OCI-LY3 (cell line): ENCODE measurements around the gene KHDC4.
A peak's percentile ranks its signal among the peaks of the same experiment; 100 is the strongest.
"Not testable (repeated sequence)": the region's sequence is repeated elsewhere in the genome, so short reads cannot be mapped to it uniquely, and the experiment has no call there.

ENCODE experiments used
- H2AFZ ChIP-seq: fragments of 200-600, 300-600 bp; shearing (Covaris generic); 2 replicates; pipeline ENCODE4 v1.6.0; 2014; ENCODE audit warnings: antibody characterized with exemption, low read depth, low read length
- H3K27ac ChIP-seq: fragments of 200-600, 300-600 bp; sonication (generic); 2 replicates; pipeline ENCODE4 v1.5.1; 2014; ENCODE audit warnings: mild to moderate bottlenecking, low read length, moderate library complexity, mixed read lengths
- H3K27me3 ChIP-seq: fragments of 200-600, 300-600 bp; sonication (generic); 2 replicates; pipeline ENCODE4 v1.6.1; 2014; ENCODE audit warnings: low read depth, low read length, mixed read lengths
- H3K36me3 ChIP-seq: fragments of 200-600, 300-600 bp; sonication (generic); replicated peaks from 2 replicates; pipeline ENCODE3; 2014; ENCODE audit warnings: low read depth, low read length, mixed read lengths
- H3K4me1 ChIP-seq: fragments of 300-600, 200-600 bp; sonication (generic); 2 replicates; pipeline ENCODE4 v1.6.1; 2014; ENCODE audit warnings: low read length, mixed read lengths
- H3K4me2 ChIP-seq: fragments of 200-600, 300-600 bp; sonication (generic); 2 replicates; pipeline ENCODE4 v1.6.1; 2014; ENCODE audit warnings: low read length, mixed read lengths
- H3K4me3 ChIP-seq: fragments of 300-600, 200-600 bp; sonication (generic); 2 replicates; pipeline ENCODE4 v1.5.1; 2014; ENCODE audit warnings: antibody characterized with exemption, mild to moderate bottlenecking, low read length, moderate library complexity
- H3K79me2 ChIP-seq: fragments of 300-600, 200-600 bp; shearing (Covaris generic); 2 replicates; pipeline ENCODE4 v1.6.1; 2014; ENCODE audit warnings: mild to moderate bottlenecking, low read length, mixed read lengths
- H3K9ac ChIP-seq: fragments of 300-600, 200-600 bp; shearing (Covaris generic); 2 replicates; pipeline ENCODE4 v1.6.0; 2014; ENCODE audit warnings: mild to moderate bottlenecking, low read length, moderate library complexity
- H3K9me3 ChIP-seq: fragments of 200-600, 300-600 bp; shearing (Covaris generic); 2 replicates; pipeline ENCODE4 v1.6.1; 2014; ENCODE audit warnings: low read length, mixed read lengths; ENCODE audit not compliant: insufficient read depth
- H4K20me1 ChIP-seq: fragments of 200-600, 300-600 bp; sonication (generic); 2 replicates; pipeline ENCODE4 v1.6.1; 2016; ENCODE audit warnings: low read length, mixed read lengths; ENCODE audit not compliant: insufficient read depth
- EZH2phosphoT487 ChIP-seq: fragments of 200-600 bp; shearing (Covaris generic); IDR thresholded peaks from 2 replicates; pipeline ENCODE4 v1.6.1; 2018; ENCODE audit warnings: antibody characterized with exemption, mixed run types, low read depth
- TF ChIP-seq, protein P1 (sequence below): fragments of 200-600, 300-600 bp; sonication (generic); IDR thresholded peaks from 2 replicates; pipeline ENCODE4 v1.5.1; 2014; ENCODE audit warnings: antibody characterized with exemption, low read length, low read depth

Gene KHDC4

DNA sequence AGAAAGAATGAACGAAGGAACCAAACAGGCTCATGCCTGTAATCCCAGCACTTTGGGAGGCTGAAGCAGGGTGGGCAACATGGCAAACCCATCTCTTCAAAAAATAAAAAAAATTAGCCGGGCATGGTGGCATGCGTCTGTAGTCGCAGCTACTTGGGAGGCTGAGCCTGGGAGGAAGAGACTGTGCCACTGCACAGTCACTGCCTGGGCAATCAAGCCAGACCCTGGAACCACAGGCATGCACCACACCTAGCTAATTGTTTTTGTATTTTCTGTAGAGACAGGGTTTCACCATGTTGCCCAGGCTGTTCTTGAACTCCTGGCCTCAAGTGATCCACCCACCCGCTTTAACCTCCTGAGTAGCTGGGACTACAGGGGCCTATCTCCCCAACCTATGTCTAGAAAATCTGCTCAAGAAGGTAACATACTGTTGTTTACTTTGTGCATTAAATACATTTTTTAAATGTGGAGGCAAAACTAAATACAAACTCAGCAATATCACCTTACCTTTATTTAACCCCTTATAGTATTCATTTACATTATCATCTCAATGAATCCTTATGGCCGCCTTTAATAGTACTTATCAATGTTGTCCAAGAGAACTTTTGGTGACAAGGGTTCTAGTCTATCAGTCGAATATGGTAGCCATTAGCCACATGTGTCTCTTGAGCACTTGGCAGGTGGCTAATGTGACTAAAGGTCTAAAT lies 2.7 kb downstream of the KHDC4 start:
- TF ChIP-seq, protein P1, sequence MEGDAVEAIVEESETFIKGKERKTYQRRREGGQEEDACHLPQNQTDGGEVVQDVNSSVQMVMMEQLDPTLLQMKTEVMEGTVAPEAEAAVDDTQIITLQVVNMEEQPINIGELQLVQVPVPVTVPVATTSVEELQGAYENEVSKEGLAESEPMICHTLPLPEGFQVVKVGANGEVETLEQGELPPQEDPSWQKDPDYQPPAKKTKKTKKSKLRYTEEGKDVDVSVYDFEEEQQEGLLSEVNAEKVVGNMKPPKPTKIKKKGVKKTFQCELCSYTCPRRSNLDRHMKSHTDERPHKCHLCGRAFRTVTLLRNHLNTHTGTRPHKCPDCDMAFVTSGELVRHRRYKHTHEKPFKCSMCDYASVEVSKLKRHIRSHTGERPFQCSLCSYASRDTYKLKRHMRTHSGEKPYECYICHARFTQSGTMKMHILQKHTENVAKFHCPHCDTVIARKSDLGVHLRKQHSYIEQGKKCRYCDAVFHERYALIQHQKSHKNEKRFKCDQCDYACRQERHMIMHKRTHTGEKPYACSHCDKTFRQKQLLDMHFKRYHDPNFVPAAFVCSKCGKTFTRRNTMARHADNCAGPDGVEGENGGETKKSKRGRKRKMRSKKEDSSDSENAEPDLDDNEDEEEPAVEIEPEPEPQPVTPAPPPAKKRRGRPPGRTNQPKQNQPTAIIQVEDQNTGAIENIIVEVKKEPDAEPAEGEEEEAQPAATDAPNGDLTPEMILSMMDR, result no peak
- no peak for TF ChIP-seq EZH2phosphoT487
- Histone ChIP-seq H3K4me1 (peaks cover 23% of the 10 kb centered on the region), H3K27ac (no peak overlapping the region), H4K20me1 (peaks cover 45% of the 10 kb centered on the region), H3K9me3 (no peaks in the 10 kb centered on the region), H2AFZ (no peak overlapping the region), H3K4me3 (no peak overlapping the region), H3K9ac (no peak overlapping the region), H3K36me3 (peaks cover 61% of the 10 kb centered on the region), H3K79me2 (peaks cover 80% of the 10 kb centered on the region), H3K27me3 (no peaks in the 10 kb centered on the region), H3K4me2 (peak overlapping the region; percentile 94)

DNA sequence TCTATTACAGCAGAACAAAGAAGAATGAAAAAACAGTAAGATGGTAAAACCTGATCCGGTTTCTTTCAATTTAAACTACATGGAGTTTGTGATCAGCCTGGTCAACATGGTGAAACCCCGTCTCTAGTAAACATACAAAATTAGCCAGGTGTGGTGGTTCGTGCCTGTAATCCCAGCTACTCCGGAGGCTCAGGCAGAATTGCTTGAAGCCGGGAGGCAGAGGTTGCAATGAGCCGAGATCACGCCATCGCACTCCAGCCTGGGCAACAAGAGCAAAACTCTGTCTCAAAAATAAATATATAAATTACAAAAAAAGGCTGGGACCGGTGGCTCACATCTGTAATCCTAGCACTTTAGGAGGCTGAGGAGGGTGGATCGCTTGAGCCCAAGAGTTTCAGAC lies 3.5 kb downstream of the KHDC4 start:
- not testable (repeated sequence) for H3K9ac ChIP-seq, H3K9me3 ChIP-seq, H3K4me3 ChIP-seq, H3K4me2 ChIP-seq, H3K27me3 ChIP-seq, H2AFZ ChIP-seq, H3K27ac ChIP-seq
- Histone ChIP-seq H3K4me1 (peaks cover 23% of the 10 kb centered on the region), H4K20me1 (peaks cover 46% of the 10 kb centered on the region), H3K36me3 (peaks cover 67% of the 10 kb centered on the region), H3K79me2 (peaks cover 81% of the 10 kb centered on the region)

DNA sequence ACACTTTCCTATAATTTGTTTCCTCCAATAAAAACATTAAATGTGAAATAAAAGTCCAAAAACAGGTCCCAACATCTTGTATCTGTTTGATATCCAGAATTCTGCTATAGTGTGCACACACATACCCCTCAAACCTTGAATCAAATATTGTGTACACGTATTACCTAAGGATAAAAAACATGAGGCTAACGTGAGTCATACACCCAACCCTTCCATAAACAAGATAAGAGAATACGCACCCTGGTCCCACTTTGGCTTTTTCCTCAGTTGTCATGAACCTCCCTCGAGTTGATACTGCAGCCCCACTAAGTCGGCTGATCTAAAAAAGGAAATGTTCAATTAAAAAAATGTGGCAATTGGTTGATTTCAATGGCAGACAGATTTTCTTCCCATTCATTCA lies 5.2 kb downstream of the KHDC4 start:
- H3K27ac ChIP-seq, result no peak overlapping the region
- no peaks in the 10 kb centered on the region for H3K9me3 ChIP-seq
- H4K20me1 ChIP-seq, result peaks cover 46% of the 10 kb centered on the region
- H3K27me3 ChIP-seq, result no peaks in the 10 kb centered on the region
- no peak overlapping the region for H3K4me3 ChIP-seq
- no peak overlapping the region for H3K4me2 ChIP-seq
- peaks cover 23% of the 10 kb centered on the region for H3K4me1 ChIP-seq
- H3K79me2 ChIP-seq, result peaks cover 78% of the 10 kb centered on the region
- H2AFZ ChIP-seq, result no peak overlapping the region
- no peak overlapping the region for H3K9ac ChIP-seq
- peaks cover 77% of the 10 kb centered on the region for H3K36me3 ChIP-seq
- TF ChIP-seq, protein P1, result no peak
- no peak for TF ChIP-seq EZH2phosphoT487

DNA sequence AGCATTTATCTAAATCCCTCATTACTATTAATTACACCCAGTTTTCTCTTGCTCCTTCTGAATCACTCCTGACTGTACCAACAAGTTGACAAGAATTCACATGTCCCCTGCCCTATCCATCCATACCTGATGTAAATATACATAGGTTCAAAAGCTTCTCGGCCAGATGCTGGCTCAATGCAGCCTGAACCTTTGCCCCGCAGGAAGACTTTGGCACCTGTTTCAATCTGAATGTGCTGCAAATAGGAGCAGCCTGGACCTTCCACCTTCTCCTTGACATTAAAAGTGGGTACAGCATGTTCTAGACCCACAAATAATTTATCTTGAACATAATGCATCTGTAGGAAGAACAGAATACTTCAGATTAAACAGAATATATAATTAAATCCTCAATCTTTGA lies 8.7 kb downstream of the KHDC4 start:
- H3K27me3 ChIP-seq, result no peaks in the 10 kb centered on the region
- no peak overlapping the region for H3K27ac ChIP-seq
- peaks cover 75% of the 10 kb centered on the region for H3K36me3 ChIP-seq
- H3K4me3 ChIP-seq, result no peak overlapping the region
- no peak overlapping the region for H2AFZ ChIP-seq
- TF ChIP-seq, protein P1, result no peak
- peaks cover 70% of the 10 kb centered on the region for H3K79me2 ChIP-seq
- H3K9me3 ChIP-seq, result no peaks in the 10 kb centered on the region
- peaks cover 27% of the 10 kb centered on the region for H4K20me1 ChIP-seq
- no peaks in the 10 kb centered on the region for H3K4me1 ChIP-seq
- no peak overlapping the region for H3K4me2 ChIP-seq
- no peak overlapping the region for H3K9ac ChIP-seq

DNA sequence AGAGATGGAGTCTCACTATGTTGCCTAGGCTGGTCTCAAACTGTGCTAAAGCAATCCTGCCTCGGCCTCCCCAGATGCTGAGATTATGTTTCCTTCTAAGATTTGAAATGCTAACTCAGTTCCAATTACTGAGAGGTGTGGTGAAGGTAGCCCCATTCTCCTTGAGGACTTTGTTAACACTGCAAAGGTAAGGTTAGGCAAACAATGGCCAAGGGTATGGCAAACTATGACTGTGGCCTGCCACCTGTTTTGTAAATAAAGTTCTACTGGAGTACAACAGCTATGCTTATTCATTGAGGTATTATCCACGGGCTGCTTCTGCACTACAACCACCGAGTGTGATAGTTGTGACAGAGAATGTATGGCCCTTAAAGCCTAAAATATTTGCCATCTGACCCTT lies 13.5 kb downstream of the KHDC4 start:
- TF ChIP-seq, protein P1, result no peak
- no peak for TF ChIP-seq EZH2phosphoT487
- Histone ChIP-seq H3K79me2 (peaks cover 45% of the 10 kb centered on the region), H3K9me3 (no peaks in the 10 kb centered on the region), H3K4me2 (no peak overlapping the region), H3K27ac (no peak overlapping the region), H3K27me3 (no peaks in the 10 kb centered on the region), H3K4me1 (no peaks in the 10 kb centered on the region), H3K9ac (no peak overlapping the region), H4K20me1 (peaks cover 6% of the 10 kb centered on the region), H3K4me3 (no peak overlapping the region), H3K36me3 (peaks cover 76% of the 10 kb centered on the region), H2AFZ (no peak overlapping the region)
